ENCODE data around the gene ZNF740.
"Not testable (repeated sequence)": the region's sequence is repeated elsewhere in the genome, so short reads cannot be mapped to it uniquely, and the experiment has no call there.

ZNF740 gene, protein sequence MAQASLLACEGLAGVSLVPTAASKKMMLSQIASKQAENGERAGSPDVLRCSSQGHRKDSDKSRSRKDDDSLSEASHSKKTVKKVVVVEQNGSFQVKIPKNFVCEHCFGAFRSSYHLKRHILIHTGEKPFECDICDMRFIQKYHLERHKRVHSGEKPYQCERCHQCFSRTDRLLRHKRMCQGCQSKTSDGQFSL

DNA sequence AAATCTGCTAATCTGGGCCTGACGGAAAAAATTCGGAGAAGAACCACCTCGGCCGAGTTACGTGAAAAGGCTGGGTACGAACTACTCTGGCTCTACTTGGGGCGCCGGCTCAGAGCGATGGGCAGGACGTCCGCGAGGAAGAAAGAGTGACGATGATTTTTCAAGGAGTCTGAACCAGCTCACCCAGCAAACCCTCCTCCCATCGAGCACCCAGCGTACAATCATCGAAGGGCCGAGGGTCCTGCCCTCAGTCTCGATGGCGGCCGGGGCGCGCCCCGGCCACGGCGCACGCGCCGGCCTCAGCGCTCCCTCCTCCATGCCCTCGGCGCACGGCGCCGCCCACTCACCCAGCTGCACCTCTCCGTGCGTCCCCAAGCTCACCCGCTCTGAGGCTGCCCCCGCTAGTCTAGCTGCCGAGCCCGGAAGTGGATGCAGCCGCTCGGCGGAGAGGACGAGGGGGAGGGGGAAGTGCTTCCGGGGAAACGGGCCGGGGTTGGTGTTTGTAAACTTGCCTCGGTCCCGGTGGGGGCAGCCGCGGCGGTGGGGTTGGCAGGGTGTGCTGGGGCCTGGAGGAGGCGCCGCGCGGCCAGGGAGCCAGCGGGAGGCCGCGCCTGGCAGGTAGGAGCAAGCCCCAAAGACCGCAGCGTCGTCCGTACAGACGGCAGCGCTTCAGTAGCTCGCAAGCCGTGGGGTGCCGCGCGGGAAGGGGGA lies at the start of gene ZNF740, which contains the start of gene CSAD:
ZNF740 (plus strand) TSS at position 503 of the 711 bp plus-strand sequence. CDS start 1,262 bp downstream, outside the sequence.
CSAD (minus strand) TSS at position 706 of the 711 bp plus-strand sequence. CDS start 7,455 bp downstream, outside the sequence.
- peak; percentile 96 for DNase-seq (ENCODE audit: insufficient read length, low spot score)
- FAIRE-seq = peak; percentile 86

DNA sequence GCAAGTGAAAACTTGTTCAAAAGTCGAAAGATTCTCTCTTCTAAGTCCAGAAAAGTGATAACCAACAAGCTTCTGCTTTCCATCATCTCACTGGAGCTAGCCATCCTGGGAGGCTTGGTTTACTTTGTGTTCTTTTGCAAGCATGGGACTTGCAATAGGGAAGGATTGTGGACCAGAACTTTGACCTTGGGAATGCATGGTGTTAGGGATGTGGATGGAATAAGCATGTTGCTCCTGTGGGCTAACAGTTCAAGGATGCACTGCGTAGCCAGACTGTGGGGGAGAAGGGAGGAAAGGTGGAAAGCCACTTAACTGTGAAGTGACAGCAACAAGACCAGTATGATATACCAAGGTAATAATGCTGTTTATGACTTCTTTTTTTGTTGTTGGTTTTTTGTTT lies 48.7 kb upstream of the ZNF740 start:
- DNase-seq (ENCODE audit: insufficient read length, low spot score) = no peak
- no peak for FAIRE-seq

DNA sequence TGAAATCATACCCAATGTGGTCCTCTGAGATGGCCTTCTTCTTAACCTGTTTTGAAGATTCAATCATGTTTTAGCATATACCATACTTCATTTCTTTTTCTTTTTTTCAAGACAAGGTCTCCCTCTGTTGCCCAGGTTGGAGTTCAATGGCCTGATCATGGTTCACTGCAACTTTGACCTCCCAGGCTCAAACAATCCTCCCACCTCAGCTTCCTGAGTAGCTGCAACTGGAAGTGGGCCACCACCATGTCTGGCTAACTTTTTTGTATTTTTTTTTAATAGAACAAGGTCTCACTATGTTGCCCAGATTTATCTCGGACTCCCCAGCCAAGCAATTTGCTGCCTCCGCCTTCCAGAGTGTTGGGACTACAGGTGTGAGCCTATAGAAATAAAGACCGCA lies 46.8 kb upstream of the ZNF740 start:
- DNase-seq (ENCODE audit: insufficient read length, low spot score) (no peak), FAIRE-seq (no peak)

DNA sequence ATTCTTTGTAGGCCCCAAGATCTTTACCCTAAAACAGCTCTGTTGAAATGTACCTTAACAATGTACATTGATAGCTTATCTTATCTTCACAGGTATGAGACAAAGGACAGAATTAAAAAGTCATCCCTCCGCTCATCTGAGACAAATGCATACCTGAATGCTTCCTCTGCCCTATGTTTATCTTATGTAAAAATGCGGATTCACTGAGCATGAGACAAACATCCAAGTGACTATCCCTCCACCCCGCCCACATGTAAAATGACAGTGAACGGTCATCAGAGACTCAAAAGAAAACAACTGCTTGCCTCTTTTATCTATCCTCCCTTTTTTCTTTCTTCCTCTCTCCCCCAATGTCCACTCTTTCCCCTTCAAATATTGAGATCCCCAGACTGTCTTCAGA lies 37.2 kb upstream of the ZNF740 start:
- FAIRE-seq = no peak
- no peak for DNase-seq (ENCODE audit: insufficient read length, low spot score)

DNA sequence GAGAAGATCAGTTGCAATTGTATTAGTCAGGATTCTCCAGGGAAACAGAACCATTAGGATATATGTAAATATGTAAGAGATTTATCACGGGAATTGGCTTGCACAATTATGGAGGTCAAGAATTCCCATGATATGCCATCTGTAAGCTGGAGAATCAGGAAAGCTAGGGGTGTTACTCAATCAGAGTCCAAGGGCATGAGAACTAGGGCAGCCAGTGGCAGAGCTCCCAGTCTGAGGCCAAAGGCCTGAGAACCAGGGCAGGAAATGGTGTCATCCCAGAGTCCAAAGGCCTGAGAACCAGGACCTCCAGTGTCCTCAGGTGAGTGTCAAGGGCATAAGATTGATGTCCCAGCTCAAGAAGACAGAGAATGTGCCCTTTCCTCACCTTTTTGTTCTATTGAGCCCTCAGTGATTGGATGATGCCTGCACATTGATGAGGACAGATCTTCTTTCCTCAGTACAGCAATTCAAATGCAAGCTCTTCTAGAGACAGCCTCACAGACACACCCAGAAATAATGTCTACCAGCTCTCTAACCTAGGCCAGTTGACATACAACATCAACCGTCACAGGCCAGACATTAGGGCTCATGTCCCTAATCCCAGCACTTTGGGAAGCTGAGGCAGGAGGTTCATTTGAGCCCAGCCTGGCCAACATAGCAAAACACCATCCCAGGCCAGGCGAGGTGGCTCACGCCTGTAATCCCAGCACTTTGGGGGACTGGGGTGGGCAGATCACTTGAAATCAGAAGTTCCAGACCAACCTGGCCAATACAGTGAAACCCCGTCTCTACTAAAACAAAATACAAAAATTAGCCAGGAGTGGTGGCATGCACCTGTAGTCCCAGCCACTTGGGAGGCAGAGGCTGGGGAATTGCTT lies 34.9 kb upstream of the ZNF740 start:
- no peak for FAIRE-seq

DNA sequence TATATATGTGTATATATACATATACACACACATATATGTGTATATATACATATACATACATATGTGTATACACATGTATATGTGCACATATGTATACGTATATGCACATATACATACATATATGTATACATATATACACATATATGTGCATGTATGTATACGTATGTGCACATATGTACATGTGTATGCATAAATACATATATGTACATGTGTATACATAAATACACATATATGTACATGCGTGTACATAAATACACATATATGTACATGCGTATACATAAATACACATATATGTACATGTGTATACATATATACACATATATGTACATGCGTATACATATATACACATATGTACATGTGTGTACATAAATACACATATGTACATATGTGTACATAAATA lies 33.3 kb upstream of the ZNF740 start:
- no peak for FAIRE-seq
- no peak for DNase-seq (ENCODE audit: insufficient read length, low spot score)

More for the DNA sequence above, 34.9 kb upstream of the ZNF740 start:
- DNase-seq (ENCODE audit: insufficient read length, low spot score) = no peak

DNA sequence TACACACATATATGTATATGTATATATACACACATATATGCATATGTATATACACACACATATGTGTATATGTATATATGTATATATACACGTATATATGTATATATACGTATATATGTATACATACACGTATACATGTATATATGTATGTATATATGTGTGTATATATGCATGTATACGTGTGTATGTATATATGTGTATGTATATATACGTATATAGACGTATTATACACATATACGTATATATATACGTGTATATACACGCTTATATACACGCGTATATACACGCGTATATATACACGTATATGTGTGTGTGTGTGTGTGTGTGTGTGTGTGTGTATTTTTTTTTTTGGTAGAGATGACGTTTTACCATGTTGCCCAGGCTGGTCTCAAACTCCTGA lies 32.9 kb upstream of the ZNF740 start:
- no peak for FAIRE-seq
- no peak for DNase-seq (ENCODE audit: insufficient read length, low spot score)

DNA sequence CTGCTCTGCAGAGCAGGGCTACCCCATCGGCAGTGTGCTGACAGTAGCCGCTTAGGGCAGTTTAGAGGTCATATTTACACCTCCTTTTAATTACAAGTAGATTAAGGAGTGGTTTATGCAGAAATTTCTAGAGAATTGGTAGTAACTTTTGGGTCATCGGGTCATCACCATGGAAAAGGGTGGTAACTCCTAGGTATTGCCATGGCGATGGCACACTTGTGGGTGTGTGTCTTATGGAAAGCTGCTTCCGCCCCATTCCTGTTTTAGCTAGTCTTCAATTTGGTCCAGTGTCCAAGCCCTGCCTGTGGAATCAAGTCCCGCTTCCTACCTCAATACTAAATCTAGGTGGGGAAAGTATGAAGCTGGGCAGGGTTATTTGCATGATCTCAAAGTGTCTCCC lies 29.5 kb upstream of the ZNF740 start:
- DNase-seq (ENCODE audit: insufficient read length, low spot score) = no peak
- no peak for FAIRE-seq

DNA sequence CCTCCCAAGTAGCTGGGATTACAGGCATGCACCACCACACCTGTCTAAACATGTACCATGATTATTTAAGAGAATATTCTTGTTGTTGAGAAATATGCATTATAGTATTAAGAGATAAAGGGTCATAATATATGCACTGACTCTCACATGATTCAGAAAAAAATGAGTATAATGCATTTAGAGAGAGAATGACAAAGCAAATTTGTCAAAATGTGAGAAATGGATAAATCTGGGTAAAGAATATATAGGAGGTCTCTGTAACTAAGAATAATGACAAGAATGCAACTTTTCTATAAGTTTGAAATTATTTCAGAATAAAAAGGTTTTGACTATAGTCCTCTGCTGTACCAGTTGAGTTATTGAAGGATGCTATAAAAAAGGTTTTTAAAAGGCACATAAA lies 28.1 kb upstream of the ZNF740 start:
- DNase-seq (ENCODE audit: insufficient read length, low spot score) (no peak), FAIRE-seq (no peak)

DNA sequence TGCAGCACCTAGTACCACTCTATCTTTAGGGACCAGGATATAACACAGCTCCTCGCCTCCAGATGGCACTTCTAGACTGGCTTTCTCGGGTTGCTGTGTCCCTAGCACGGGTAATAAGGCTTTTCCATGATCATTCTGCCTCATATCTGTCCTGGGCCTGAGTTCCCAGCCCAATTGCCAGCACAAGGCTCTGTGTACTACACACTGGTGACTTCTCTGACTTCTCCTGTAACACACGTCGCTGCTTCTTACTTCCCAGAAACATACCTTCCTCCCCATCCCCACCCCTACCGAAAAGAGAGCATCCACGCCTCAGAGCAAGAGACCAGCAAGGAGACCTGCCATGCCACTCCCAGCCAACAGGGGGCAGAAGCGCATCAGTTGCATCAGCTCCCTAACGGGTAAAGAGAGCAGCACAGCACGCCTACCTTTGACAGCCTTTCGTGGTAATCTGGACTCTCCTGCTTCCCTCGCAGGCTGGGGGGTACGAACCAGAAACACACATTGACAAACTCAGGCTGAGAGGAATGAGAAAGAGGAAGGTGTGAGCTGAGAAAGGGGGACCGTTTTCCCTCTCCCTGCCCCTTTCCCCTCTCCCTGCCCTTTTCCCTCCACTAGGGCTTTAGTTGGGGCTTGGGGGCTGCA lies 21.2 kb upstream of the ZNF740 start:
- FAIRE-seq (peak; percentile 94), DNase-seq (ENCODE audit: insufficient read length, low spot score) (peak; percentile 94)

DNA sequence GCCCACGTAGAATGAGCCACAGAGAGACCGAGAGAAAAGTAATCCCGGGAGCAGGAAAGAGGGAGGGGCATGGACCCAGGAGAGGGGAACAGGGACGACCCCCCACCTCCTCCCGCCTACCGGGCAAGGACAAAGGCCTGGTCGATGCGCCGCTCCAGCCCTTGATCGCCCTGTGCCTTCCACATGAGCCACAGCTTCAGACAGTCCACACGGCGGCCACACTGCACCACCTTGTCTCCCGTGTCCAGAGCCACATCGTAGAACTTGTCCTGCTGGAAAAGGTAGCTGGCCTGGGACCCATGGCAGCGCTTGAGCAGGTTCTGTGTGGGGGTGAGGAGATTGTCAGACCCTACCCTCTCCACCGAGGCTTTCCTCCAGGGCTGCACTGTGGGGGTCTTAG lies 20.5 kb upstream of the ZNF740 start:
- DNase-seq (ENCODE audit: insufficient read length, low spot score) (no peak), FAIRE-seq (no peak)

DNA sequence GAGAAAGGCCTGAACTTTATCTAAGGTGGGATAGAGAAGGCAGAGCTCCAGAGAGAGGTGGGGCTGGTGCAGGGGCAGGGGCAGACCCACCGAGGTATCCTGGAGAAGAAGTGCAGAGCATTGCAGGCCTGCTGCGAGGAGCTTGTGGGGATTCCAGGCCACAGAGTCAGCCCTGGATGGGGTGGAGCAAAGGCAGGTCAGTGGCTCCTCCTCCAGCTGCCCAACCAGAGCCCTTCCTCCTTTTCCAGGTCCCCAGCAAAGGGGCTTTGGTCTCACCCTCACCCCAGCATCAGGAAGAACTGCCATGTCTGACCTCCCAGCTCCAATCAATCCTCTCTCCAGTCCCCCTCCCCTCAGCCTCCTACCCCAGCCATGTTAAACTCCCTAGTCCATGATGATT lies 19.8 kb upstream of the ZNF740 start:
- FAIRE-seq = no peak
- no peak for DNase-seq (ENCODE audit: insufficient read length, low spot score)

DNA sequence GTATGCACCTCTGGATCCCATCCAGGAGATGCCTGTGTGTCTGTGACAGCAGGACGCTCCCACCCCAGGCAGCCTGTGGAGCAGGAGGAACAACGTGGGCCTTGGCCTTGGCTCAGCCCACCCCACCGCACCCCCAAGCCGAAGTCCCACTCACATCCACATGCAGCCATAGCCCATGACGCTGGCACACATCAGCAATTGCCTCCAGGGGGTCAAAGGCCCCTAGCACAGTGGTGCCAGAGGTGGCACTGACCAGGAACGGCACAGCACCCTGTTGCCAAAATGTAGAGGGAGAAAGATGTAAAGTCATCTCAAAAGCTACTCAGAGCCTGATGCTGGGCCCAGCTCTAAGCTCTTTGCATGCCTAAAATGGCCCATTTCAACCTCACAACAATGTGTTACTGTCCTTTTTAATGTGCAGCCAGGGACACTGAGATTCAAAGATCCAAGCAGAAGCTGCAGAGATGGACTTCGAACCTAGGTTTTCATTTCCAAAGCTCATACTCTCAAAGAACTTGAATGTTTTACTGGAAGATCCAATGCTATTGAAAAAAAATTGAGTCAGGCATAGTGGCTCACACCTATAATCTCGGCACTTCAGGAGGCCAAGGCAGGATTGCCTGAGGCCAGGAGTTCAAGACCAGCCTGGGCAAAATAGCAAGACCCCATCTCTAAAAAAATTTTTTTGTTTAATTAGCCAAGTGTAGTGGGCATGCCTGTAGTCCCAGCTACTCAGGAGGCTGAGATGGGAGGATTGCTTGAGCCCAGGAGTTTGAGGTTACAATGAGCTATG lies 19.2 kb upstream of the ZNF740 start:
- FAIRE-seq = no peak

DNA sequence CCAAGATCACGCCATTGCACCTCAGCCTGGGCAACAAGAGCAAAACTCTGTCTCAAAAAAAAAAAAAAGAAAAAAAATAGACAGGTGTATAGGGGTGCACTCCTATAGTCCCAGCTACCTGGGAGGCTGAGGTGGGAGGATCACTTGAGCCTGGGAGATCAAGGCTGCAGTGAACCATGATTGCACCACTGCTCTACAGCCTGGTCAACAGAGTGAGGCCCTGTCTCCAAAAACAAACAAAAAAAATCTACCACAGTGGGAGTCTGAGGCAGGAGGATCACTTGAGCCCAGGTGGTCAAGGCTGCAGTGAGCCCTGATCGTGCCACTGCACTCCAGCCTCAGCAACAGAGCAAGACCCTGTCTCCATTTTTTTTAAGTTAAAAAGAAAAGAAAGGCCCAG lies 17.5 kb upstream of the ZNF740 start:
- not testable (repeated sequence) for FAIRE-seq; DNase-seq (ENCODE audit: insufficient read length, low spot score)

More for the DNA sequence above, 19.2 kb upstream of the ZNF740 start:
- no peak for DNase-seq (ENCODE audit: insufficient read length, low spot score)

DNA sequence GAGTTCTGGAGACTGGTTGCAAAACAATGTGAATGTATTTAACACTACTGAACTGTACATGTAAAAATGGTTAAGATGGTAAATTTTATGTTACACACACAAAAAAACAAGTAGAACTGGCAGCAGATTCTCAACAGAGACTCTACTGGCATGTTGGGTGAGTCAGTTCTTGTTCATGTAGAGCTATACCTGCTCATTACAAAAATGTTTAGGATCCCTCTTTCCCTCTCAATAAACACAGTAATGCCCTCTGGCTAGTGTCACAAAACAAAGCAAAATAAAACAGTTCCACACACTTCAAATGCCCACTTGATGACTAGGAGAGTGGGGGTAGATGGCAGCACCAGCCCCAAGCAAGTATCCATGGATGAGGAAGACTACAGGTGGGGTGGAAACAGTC lies 13.7 kb upstream of the ZNF740 start:
- DNase-seq (ENCODE audit: insufficient read length, low spot score) (no peak), FAIRE-seq (no peak)

DNA sequence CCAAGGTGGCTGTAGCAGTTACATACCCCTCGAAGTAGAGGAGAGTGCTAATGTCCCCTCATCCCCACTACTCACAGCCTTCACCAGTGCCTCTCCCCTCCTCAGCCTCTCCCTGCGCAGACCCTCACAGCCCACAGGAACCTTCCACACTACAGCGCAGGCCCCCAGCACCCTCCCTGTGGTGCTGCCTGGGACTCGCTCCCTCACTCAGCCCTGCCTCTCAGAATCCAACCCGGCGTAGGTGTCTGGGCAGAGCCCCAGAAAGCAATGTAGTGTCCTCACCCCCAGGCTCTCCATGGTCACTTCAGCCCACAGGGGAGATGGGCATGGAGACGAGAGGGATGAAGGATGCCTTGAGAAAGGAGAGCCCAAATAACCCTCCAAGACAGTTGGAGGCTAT lies 10.9 kb upstream of the ZNF740 start:
- DNase-seq (ENCODE audit: insufficient read length, low spot score) = no peak
- no peak for FAIRE-seq

DNA sequence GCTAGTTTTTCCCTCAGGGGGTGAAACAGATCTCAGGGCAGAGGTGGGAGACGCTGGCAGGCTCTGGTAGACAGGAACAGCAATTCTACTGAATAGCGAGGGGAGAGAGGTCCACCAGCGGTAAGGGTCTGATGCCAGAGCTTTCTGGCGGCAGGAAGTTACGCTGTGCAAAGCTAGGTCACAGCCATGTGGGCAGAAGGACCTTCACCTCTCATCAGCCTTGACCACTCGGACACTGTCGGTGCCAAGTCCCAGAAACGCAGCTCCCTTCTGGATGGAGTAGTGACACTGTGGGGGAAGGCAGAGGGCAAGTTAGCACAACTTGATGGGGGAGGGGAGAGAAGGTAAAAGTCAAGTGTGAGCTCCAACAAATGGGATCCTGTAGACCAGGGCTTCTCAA lies 10.3 kb upstream of the ZNF740 start:
- DNase-seq (ENCODE audit: insufficient read length, low spot score) (no peak), FAIRE-seq (no peak)

DNA sequence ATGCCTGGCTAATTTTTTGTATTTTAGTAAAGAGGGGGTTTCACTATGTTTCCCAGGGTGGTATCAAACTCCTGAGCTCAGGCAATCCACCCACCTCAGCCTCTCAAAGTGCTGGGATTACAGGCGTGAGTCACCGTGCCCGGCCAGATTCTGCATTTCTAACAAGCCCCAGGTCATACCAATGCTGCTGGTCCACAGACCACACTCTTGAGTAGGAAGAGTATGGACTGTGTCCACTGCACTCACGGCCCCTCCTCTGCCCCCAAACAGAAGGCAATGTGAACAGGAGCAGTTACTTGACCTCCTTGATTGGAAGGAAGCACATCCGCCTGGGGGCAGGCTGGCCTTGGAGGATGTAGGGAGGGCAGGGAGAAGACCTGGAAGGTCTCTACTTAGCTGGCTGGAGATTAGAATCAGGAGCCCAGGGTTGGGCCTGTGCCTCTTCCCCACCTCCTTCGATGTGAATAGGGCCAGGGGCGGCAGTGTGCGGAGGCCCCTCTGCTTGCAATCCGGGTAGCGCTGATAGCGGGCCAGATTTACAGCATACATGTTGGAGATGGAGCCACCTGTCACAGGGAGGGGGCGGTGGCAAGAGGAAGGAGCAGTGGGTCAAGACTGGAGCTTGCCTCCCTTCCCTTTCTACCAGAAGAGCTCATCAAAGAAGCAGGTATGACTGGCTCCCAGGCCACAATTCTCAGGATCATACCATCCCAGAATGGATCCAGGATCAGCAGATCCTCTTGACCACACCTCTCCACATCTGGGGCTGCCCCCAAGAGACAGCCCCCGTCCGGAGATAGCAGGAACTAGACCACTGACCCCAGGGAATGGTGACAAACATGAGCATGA lies 9.4 kb upstream of the ZNF740 start:
- no peak for DNase-seq (ENCODE audit: insufficient read length, low spot score)

DNA sequence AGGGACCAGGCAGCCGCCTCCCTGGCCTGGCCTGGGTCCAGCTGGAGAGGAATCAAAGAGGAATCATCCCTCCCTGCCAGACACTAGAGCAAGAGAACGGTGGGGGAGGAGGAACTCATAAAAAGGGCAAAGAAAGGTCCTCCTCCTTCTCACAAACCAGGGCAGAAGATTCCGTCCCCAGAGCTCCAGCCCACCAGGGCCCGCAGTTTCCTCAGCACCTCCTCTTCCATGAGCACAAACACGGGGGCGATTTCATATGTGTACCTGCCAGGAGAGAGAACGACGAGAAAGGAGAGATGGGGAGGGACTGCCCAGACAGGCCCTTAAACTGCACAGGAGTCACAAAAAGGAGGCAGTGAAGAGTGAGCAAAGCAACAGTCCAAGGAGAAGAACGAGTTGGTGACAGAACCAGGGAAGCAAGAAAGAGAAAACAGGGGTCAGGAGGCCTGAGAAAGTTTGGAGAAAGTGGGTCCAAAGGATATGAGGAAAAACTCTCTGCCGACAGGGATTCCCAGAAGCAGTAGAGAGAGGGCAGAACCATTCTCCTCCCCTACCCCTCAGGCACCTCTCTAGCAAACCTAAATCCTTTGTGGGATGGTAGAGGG lies 8.7 kb upstream of the ZNF740 start:
- DNase-seq (ENCODE audit: insufficient read length, low spot score) (no peak), FAIRE-seq (no peak)

More for the DNA sequence above, 9.4 kb upstream of the ZNF740 start:
- FAIRE-seq = no peak
